PC-9 (cell line): Measurements from ENCODE around the gene PPP1R7. TPM values are rescaled to one million over a fixed set of nuclear protein-coding genes. Genes with fewer than 3 reads are reported as not detected.

Experiments used
- BruUV-seq: library from RNA; stranded (reverse); fragments of 400-500 nt; replicated peaks from 2 replicates; lab custom pipeline; 2021; lab: Mats Ljungman, UMichigan
- CTCF ChIA-PET: fragments of 300-600 bp; sonication (Branson Sonifier 250); formaldehyde crosslinking; loops from one replicate; lab custom pipeline; 2022; ENCODE audit warnings: antibody characterized with exemption; lab: Charles Lee
- POLR2A ChIA-PET: fragments of 300-600 bp; sonication (Branson Sonifier 250); formaldehyde crosslinking; loops from one replicate; lab custom pipeline; 2022; ENCODE audit warnings: antibody characterized with exemption; ENCODE audit not compliant: unreplicated experiment; lab: Charles Lee
- DNase-seq, 2 experiments: peaks; one replicate each; pipeline versions ENCODE4 v3.0.0 to v3.0.0-alpha.2; 2015 to 2022; ENCODE audit warnings: mixed read lengths in 1 of 2
- H2AFZ ChIP-seq: fragments of 200-600 bp; sonication (generic); 2 replicates; pipeline ENCODE4 v1.8.1; 2017; ENCODE audit warnings: antibody characterized with exemption
- H3F3A ChIP-seq: fragments of 200-600 bp; sonication (generic); 2 replicates; pipeline ENCODE4 v1.8.1; 2017; ENCODE audit warnings: antibody characterized with exemption, mild to moderate bottlenecking, low read depth; ENCODE audit not compliant: insufficient read depth
- H3K27ac ChIP-seq: fragments of 200-600 bp; sonication (generic); 2 replicates; pipeline ENCODE4 v1.6.1; 2016; ENCODE audit warnings: mixed run types
- H3K27me3 ChIP-seq: fragments of 200-600 bp; sonication (generic); 2 replicates; pipeline ENCODE4 v1.6.1; 2016; ENCODE audit warnings: low read depth, mixed run types; ENCODE audit not compliant: insufficient read depth
- H3K36me3 ChIP-seq: fragments of 200-600 bp; sonication (generic); 2 replicates; pipeline ENCODE4 v1.6.1; 2016; ENCODE audit warnings: low read depth, mixed run types
- H3K4me1 ChIP-seq: fragments of 200-600 bp; sonication (generic); replicated peaks from 2 replicates; pipeline ENCODE4 v1.6.1; 2016; ENCODE audit warnings: mixed run types; ENCODE audit not compliant: insufficient read depth
- H3K4me2 ChIP-seq: fragments of 200-600 bp; sonication (generic); 2 replicates; pipeline ENCODE4 v1.6.1; 2017; ENCODE audit warnings: mixed run types
- H3K4me3 ChIP-seq: fragments of 200-600 bp; sonication (generic); 2 replicates; pipeline ENCODE4 v1.6.1; 2016; ENCODE audit warnings: mixed run types
- H3K79me2 ChIP-seq: fragments of 200-600 bp; sonication (generic); 2 replicates; pipeline ENCODE4 v1.6.1; 2017; ENCODE audit warnings: low read depth, mixed run types
- H3K9me2 ChIP-seq: fragments of 200-600 bp; sonication (generic); 2 replicates; pipeline ENCODE4 v1.8.1; 2017; ENCODE audit warnings: mild to moderate bottlenecking; ENCODE audit not compliant: insufficient read depth
- H3K9me3 ChIP-seq: fragments of 200-600 bp; sonication (generic); 2 replicates; pipeline ENCODE4 v1.8.1; 2016; ENCODE audit warnings: low read depth; ENCODE audit not compliant: insufficient read depth
- H4K20me1 ChIP-seq: fragments of 200-600 bp; sonication (generic); 2 replicates; pipeline ENCODE4 v1.8.1; 2017; ENCODE audit not compliant: insufficient read depth
- CTCF ChIP-seq: fragments of 200-600 bp; sonication (generic); conservative IDR thresholded peaks from 2 replicates; pipeline ENCODE4 v1.6.1; 2017; ENCODE audit warnings: mixed run types, antibody characterized with exemption, mild to moderate bottlenecking, moderate library complexity
- EZH2 ChIP-seq: fragments of 200-600 bp; sonication (generic); IDR thresholded peaks from 2 replicates; pipeline ENCODE4 v1.8.0; 2017; ENCODE audit warnings: antibody characterized with exemption, low read depth
- intact Hi-C: fragments of 100-400 bp; cut with micrococcal nuclease; formaldehyde crosslinking; loops from one replicate; pipeline ENCODE4 v1.10.0; 2022; ENCODE audit not compliant: unreplicated experiment
- total RNA-seq: library from RNA; stranded (reverse); gene quantifications from 2 replicates; pipeline ENCODE4 v1.2.3, GENCODE V29; 2021

The PPP1R7 gene
- total RNA-seq, 1 experiment from 2014 or later, result 113 TPM

- H3K27ac ChIP-seq, result no peak overlapping the region
- no peak for DNase-seq
- no peaks in the 10 kb centered on the region for H3K9me2 ChIP-seq
- ChIA-PET CTCF (interaction anchor here (0.5 to 0.7 kb wide), 2 partner anchors 8 to 383 kb away, joined by 3 read pairs; no protein-coding TSS in a partner anchor), POLR2A (interaction anchor here (0.6 kb wide), 2 partner anchors 11 to 22 kb away, joined by 3 to 5 read pairs; no protein-coding TSS in a partner anchor)
- H3K79me2 ChIP-seq, result peaks cover 7% of the 10 kb centered on the region; the same call in 1 of the 2 replicates
- no peak overlapping the region for H3K4me2 ChIP-seq
- intact Hi-C loops, result no loop called here
- no peaks in the 10 kb centered on the region; the same call in 1 of the 2 replicates for H3K36me3 ChIP-seq
- no peak for TF ChIP-seq CTCF
- TF ChIP-seq EZH2, result no peak
- peaks cover 37% of the 10 kb centered on the region; the same call in 1 of the 2 replicates for H3F3A ChIP-seq
- no peak overlapping the region for H2AFZ ChIP-seq
- peaks cover 11% of the 10 kb centered on the region for H3K4me1 ChIP-seq
- H3K9me3 ChIP-seq, result no peaks in the 10 kb centered on the region
- H3K4me3 ChIP-seq, result no peak overlapping the region
- peaks cover 35% of the 10 kb centered on the region for H4K20me1 ChIP-seq
- no peaks in the 10 kb centered on the region for H3K27me3 ChIP-seq
- no TSS peak for BruUV-seq
These were observed 73.1 kb downstream of the PPP1R7 start for GRCh38 chr2:241223211-241224017.

GRCh38 chr2:241224018-241224850 is 74.0 kb downstream of the PPP1R7 start:
- ChIA-PET CTCF (interaction anchor here (0.5 kb wide), 1 partner anchor 384 kb away, joined by 3 read pairs; no protein-coding TSS in a partner anchor), POLR2A (interaction anchor here (0.6 kb wide), 2 partner anchors 10 to 126 kb away, joined by 3 to 5 read pairs; no protein-coding TSS in a partner anchor)
- Histone ChIP-seq H3K27me3 (no peaks in the 10 kb centered on the region), H3K4me3 (no peak overlapping the region), H3K36me3 (peaks cover 4% of the 10 kb centered on the region; the same call in 1 of the 2 replicates), H3K9me2 (no peaks in the 10 kb centered on the region), H2AFZ (no peak overlapping the region), H3K79me2 (peaks cover 7% of the 10 kb centered on the region; the same call in 1 of the 2 replicates), H3K9me3 (no peaks in the 10 kb centered on the region), H3K4me2 (no peak overlapping the region), H4K20me1 (peaks cover 43% of the 10 kb centered on the region), H3K4me1 (peaks cover 9% of the 10 kb centered on the region), H3K27ac (no peak overlapping the region), H3F3A (peaks cover 29% of the 10 kb centered on the region; the same call in 1 of the 2 replicates)
- TF ChIP-seq EZH2 (no peak), CTCF (no peak)
- DNase-seq, result no peak
- no TSS peak for BruUV-seq
- intact Hi-C loops, result no loop called here

GRCh38 chr2:241224851-241225438 is 74.7 kb downstream of the PPP1R7 start:
- no peak overlapping the region for H3K4me2 ChIP-seq
- H3K4me3 ChIP-seq, result no peak overlapping the region
- peaks cover 2% of the 10 kb centered on the region for H3K4me1 ChIP-seq
- no peak overlapping the region for H3K27ac ChIP-seq
- no peaks in the 10 kb centered on the region for H3K27me3 ChIP-seq
- intact Hi-C loops, result no loop called here
- no peak for TF ChIP-seq EZH2
- no peak for TF ChIP-seq CTCF
- ChIA-PET CTCF (no interaction called here), POLR2A (interaction anchor here (0.6 kb wide), 1 partner anchor 125 kb away, joined by 3 read pairs; no protein-coding TSS in a partner anchor)
- no peaks in the 10 kb centered on the region for H3K9me2 ChIP-seq
- peaks cover 4% of the 10 kb centered on the region; the same call in 1 of the 2 replicates for H3K79me2 ChIP-seq
- H4K20me1 ChIP-seq, result peaks cover 45% of the 10 kb centered on the region
- BruUV-seq, result no TSS peak
- no peaks in the 10 kb centered on the region for H3K9me3 ChIP-seq
- peaks cover 6% of the 10 kb centered on the region; the same call in 1 of the 2 replicates for H3K36me3 ChIP-seq
- H2AFZ ChIP-seq, result no peak overlapping the region
- DNase-seq, result no peak
- peaks cover 22% of the 10 kb centered on the region; the same call in 1 of the 2 replicates for H3F3A ChIP-seq
